Posterior vena cava (tissue), 2 donors: Measurements from ENCODE around the gene PNMT. TPM values are rescaled to one million over a fixed set of nuclear protein-coding genes. Genes with fewer than 3 reads are reported as not detected.

Experiments
- DNase-seq: peaks from one replicate; pipeline ENCODE4 v3.0.0-alpha.2; 2020; ENCODE audit warnings: low spot score
- intact Hi-C, 2 donors: fragments of 100-400 bp; cut with DNase I; formaldehyde crosslinking; loops; one replicate each; pipeline versions ENCODE4 v1.14.1 to v1.14.2; 2022 to 2023
- total RNA-seq, 2 donors: library from RNA; stranded (reverse); fragmentation: NEBNext Ultra II Directional; extraction: Animal tissue kit (Norgen Biotek cat#: 25700); gene quantifications; one replicate each; pipeline ENCODE4 v1.2.1, GENCODE V29; 2021
- donor health status: DM: yes; HTN: yes; CAD: no.
- donor health status: DM: yes; HTN: yes; CAD: no.

The PNMT gene
- total RNA-seq, 2 donors from 2014 or later = 0.62 to 3.1 TPM

- DNase-seq = no peak
- intact Hi-C loops = loop anchor here in 1 of 2 donors (5.0 to 10.0 kb wide), 2 partner anchors 55 to 78 kb away; partner anchors contain the start of gene PGAP3
These were observed 38.4 kb upstream of the PNMT start for GRCh38 chr17:39629898-39630297.

DNA sequence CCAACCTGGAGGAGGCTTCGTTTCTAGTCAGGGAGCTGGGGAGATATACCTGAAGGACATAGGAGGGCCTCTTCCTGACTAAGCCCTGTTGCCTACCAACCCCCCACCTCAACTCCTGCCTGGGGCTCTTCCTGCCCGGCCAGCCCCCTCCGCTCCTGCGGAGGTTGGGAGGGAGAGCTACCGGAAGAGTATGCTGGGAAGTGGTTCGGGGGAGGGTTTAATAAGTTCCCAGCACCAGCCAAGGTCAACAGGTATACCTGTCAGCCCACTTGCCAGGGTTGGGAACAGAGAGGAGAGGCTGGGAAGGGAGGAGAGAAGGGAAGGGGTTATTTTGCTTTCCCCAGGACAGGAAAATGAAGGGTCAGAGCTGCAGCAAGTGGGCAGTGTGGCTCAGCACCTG is 36.9 kb upstream of the PNMT start:
- intact Hi-C loops = loop anchor here in 1 of 2 donors (10.0 kb wide), 1 partner anchor 53 kb away; the partner anchor contains the start of gene PGAP3
- DNase-seq = no peak

- intact Hi-C loops = loop anchor here in 1 of 2 donors (10.0 kb wide), 1 partner anchor 52 kb away; the partner anchor contains the start of gene PGAP3
- DNase-seq = no peak
These were observed 35.9 kb upstream of the PNMT start for GRCh38 chr17:39632153-39632941.

- intact Hi-C loops = loop anchor here in 1 of 2 donors (10.0 kb wide), 1 partner anchor 51 kb away; the partner anchor contains the start of gene PGAP3
- no peak for DNase-seq
These were observed 34.6 kb upstream of the PNMT start for GRCh38 chr17:39633570-39634183.

GRCh38 chr17:39634384-39634871 is 33.8 kb upstream of the PNMT start:
- intact Hi-C loops = loop anchor here in 1 of 2 donors (10.0 kb wide), 1 partner anchor 50 kb away; the partner anchor contains the start of gene PGAP3

GRCh38 chr17:39635614-39636176 is 32.6 kb upstream of the PNMT start:
- no peak for DNase-seq
- intact Hi-C loops = loop anchor here in 1 of 2 donors (5.0 to 10.0 kb wide), 2 partner anchors 49 to 117 kb away; partner anchors contain the start of gene PGAP3

More at GRCh38 chr17:39634384-39634871, 33.8 kb upstream of the PNMT start:
- DNase-seq = no peak

DNA sequence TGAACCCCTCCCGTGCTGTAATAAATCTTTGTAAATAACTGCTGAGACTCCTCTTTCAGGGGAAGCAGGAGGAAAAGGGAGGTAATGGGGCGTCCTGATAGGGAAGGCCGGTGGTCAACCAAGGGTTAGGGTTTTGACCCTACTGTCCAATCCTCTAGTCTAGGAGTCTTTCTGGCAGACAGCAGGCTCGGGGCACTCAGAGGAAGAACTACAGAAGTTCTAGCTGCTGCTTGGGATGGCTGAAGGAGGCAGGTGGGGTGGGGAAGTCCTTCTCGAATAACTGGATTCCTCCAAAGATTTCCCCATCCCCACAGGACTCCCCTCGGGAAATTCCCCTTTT is 31.7 kb upstream of the PNMT start:
- intact Hi-C loops = loop anchor here in 1 of 2 donors (5.0 to 10.0 kb wide), 2 partner anchors 48 to 116 kb away; partner anchors contain the start of gene PGAP3
- no peak for DNase-seq

- DNase-seq = peak; percentile 98
- intact Hi-C loops = loop anchor here in 1 of 2 donors (5.0 to 10.0 kb wide), 2 partner anchors 48 to 115 kb away; partner anchors contain the start of gene PGAP3
These were observed 31.1 kb upstream of the PNMT start, which contains the start of gene STARD3 for GRCh38 chr17:39636927-39637736. Gene STARD3, plus strand, starts transcription at chr17:39637144. Its CDS starts 16,388 bp downstream, at chr17:39653532.

GRCh38 chr17:39638317-39638716 is 29.9 kb upstream of the PNMT start:
- intact Hi-C loops = loop anchor here in 1 of 2 donors (5.0 to 10.0 kb wide), 2 partner anchors 46 to 114 kb away; partner anchors contain the start of gene PGAP3
- no peak for DNase-seq

DNA sequence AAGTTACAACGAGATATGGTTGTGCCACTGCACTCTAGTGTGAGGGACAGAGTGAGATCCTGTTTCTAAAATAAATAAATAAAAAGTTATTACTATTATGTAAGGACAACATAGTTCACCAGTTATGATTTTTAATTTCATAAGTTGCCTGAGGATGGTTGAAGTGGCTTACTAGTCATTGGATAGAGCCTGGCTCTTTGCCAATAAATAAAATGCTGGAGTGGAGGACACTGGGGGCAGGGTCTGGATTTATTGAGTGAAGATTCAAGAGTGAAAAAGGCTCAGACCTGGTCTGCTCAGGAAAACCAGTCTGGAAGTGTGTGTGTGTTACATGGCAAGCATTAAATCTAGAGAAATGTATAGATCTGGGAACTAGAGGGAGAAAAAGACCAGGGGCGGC is 29.2 kb upstream of the PNMT start:
- no peak for DNase-seq
- intact Hi-C loops = loop anchor here in 1 of 2 donors (5.0 to 10.0 kb wide), 2 partner anchors 46 to 113 kb away; partner anchors contain the start of gene PGAP3

GRCh38 chr17:39639566-39640458 is 28.4 kb upstream of the PNMT start:
- DNase-seq = no peak
- intact Hi-C loops = loop anchor here in 1 of 2 donors (5.0 to 10.0 kb wide), 2 partner anchors 45 to 112 kb away; partner anchors contain the start of gene PGAP3

DNA sequence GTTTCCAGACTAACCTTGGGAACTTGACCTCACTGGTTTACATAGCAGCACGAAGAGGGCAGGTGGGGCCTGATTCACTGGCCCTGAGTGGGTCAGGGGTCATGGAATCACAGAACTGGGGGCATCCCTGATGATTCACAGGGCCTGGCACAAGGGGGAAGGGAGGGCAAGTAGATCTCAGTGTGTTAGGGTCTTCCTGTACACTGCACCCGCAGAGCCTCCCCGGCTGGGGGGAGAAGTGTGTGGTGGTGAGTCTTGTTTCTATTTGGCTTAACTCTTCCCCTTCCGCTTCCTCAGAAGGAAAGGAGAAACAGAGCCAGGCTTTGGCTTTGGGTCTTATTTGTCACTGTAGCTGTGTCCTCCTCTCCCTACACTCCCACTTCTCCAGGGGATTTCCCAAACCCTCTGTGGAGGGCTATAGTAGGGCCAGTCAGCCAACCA is 27.6 kb upstream of the PNMT start:
- intact Hi-C loops = no loop called here
- DNase-seq = no peak

DNA sequence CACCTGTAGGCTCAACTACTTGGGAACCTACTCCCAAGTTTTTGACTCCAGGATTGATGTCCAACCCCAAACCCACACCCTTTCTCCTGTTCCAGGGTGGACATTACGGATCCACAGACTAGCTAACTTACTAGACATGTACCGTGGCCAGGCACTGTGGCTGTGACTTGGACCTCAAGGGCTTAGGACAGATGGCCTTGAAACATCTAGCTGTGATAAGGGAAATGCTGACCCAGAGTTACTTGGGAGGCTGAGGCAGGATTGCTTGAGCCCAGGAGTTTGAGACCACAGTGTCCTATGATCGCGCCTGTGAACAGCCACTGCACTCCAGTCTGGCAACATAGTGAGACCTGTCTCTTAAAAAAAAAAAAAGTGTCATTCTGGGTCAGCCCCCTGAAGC is 27.2 kb upstream of the PNMT start:
- intact Hi-C loops = no loop called here
- no peak for DNase-seq

- intact Hi-C loops = no loop called here
- DNase-seq = no peak
These were observed 26.4 kb upstream of the PNMT start for GRCh38 chr17:39641883-39642282.

- intact Hi-C loops = no loop called here
- DNase-seq = no peak
These were observed 25.8 kb upstream of the PNMT start for GRCh38 chr17:39642291-39643074.

- intact Hi-C loops = no loop called here
These were observed 25.0 kb upstream of the PNMT start for GRCh38 chr17:39643271-39643670.

DNA sequence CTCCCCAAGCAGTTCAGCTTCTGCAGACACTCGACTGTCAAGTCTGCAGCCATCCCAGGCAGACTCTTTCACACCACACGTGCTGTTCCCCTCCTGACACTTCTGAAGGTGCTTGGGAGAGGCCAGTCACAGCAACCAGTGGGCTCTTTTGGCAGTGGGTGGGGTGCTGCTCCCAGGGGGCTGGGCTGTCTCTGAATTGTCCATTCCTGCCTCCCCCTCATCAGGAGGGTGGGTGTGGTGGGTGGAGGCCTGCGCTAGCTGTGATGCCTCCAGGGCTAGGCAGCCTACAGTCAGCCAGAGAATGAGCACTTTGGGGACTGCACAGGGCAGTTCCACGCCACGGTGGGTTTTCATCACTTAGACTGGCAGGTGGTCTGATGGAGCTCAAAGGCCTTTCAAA is 21.0 kb upstream of the PNMT start:
- no peak for DNase-seq
- intact Hi-C loops = no loop called here

More at GRCh38 chr17:39643271-39643670, 25.0 kb upstream of the PNMT start:
- DNase-seq = no peak
